Activated CD8-positive, alpha-beta memory T cell treated with anti-CD3 and anti-CD28 coated beads for 1 hour (primary cell): ENCODE data around the gene C2.
"Not testable (repeated sequence)": the region's sequence is repeated elsewhere in the genome, so short reads cannot be mapped to it uniquely, and the experiment has no call there.

Experiments
- DNase-seq, 2 donors: peaks; one replicate each; pipeline ENCODE4 v3.0.0-alpha.2; 2020; ENCODE audit warnings: low read depth in 1 of 2; ENCODE audit errors: extremely low read depth in 1 of 2

Gene C2

GRCh38 chr6:31898383-31899011 lies 29.0 kb upstream of the C2 start:
- DNase-seq, result no peak

DNA sequence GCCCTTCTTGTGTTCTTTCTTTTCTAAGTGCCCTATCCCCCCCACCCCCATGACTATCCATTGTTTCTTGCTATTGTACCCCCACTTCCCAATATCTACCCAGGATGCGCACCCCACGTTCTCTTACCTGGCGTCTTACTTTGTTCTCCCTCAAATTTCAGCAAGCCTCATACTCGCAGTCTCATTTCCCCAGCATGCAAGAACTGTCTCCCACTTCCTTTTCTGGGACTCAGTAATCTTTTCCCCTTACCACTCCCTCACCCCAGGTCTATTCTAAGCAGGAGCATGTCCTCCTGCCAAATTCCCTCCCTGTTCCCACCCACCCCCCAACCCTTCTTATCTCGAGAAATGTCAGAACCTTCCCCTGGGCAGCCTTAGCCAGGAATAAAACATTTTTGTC lies 28.3 kb upstream of the C2 start:
- DNase-seq, result no peak

DNA sequence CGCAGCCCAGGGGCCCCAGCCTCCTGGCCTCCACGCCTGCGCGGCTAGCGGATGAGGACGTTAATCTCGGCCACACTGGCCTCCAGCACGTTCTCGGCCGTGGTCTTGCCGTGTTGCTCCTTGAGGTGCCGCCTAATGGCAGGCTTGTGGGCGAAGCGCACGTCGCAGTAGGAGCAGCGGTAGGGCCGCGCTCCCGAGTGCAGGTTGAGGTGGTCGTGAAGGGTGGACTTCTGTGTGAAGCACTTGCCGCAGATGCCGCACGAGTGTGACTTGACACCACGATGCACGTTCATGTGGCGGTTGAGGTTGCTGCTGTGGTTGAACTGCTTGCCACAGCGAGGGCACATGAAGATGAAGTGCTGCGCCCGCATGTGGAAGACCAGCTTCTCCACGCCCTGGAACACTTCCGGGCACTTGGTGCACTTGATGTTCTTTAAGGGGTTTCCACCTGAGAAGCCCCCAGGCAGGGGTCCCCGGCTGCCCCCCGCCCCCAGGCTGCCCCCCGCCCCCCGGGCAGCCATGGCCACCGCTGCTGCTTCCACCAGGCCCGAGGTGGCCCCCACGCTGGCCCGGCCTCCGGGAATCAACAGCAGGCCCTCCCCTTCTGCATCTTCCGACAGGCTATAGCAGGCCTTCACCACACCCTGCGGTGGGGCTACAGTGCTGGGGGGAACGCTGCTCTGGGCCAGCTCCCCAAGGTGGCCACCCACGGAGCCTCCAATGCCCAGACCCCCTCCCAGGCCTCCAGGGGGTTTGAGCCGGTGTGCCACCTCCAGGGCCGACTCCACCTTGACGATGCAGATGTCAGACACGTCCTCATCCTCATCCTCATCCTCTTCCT lies 27.4 kb upstream of the C2 start:
- DNase-seq, result no peak

- no peak for DNase-seq
These were observed 26.6 kb upstream of the C2 start for GRCh38 chr6:31900917-31901414.

DNA sequence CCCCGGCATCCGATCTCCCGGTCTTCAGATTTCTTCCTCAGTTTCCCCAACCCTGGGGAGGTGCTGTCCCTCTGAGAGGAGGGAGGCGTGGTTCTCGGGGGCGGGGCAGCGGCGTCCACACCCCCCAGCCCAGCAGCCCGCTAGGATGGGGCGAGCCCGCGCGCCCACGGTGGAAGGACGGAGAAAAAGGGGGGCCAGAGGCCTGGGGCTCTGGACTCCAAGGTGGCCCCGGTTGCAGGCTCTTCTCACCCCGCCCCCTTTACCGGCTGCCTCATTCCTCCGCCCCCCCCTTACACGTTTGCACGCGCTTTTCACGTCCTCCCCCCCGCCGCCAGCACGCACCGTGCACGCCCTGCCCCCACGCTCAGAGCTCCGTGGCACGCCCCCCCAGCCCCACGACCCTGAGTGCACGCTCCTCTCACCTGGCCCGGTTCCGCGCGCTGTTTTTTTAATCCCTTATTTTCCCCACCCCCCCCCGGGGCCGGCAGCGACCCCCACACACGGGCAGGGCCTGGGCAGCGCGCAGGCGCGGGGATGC lies 26.0 kb upstream of the C2 start:
- DNase-seq, result peak; percentile 32 to 48

GRCh38 chr6:31901953-31902643 lies 25.4 kb upstream of the C2 start, which contains the start of gene ZBTB12:
Gene ZBTB12 (minus strand): TSS chr6:31902086. CDS start chr6:31901305, 781 bp downstream.
- peak; percentile 55 to 76 for DNase-seq

- no peak for DNase-seq
These were observed 23.6 kb upstream of the C2 start for GRCh38 chr6:31903957-31904356.

GRCh38 chr6:31905041-31905440 lies 22.5 kb upstream of the C2 start:
- DNase-seq, result no peak

- DNase-seq, result no peak
These were observed 21.4 kb upstream of the C2 start for GRCh38 chr6:31906122-31906521.

- DNase-seq, result not testable (repeated sequence)
These were observed 20.8 kb upstream of the C2 start for GRCh38 chr6:31906727-31907126.

GRCh38 chr6:31907158-31907813 lies 20.2 kb upstream of the C2 start:
- DNase-seq, result no peak

DNA sequence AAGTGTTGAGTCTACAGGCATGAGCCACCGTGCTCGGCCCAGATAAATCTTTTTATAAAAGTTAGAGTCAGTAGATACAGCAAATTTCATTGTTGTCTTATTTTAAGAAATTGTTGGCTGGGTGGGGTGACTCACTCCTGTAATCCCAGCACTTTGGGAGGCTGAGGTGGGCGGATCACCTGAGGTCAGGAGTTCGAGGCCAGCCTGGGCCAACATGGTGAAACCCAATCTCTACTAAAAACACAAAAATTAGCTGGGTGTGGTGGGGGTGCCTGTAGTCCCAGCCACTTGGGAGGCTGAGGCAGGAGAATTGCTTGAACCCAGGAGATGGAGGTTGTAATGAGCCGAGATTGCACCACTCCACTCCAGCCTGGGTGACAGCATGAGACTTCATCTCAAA lies 19.3 kb upstream of the C2 start:
- DNase-seq, result not testable (repeated sequence)

GRCh38 chr6:31908791-31909190 lies 18.7 kb upstream of the C2 start:
- no peak for DNase-seq

GRCh38 chr6:31909298-31909697 lies 18.2 kb upstream of the C2 start:
- DNase-seq, result not testable (repeated sequence)

- DNase-seq, result no peak
These were observed 15.5 kb upstream of the C2 start for GRCh38 chr6:31911826-31912585.

GRCh38 chr6:31915351-31915750 lies 12.2 kb upstream of the C2 start:
- DNase-seq, result no peak

DNA sequence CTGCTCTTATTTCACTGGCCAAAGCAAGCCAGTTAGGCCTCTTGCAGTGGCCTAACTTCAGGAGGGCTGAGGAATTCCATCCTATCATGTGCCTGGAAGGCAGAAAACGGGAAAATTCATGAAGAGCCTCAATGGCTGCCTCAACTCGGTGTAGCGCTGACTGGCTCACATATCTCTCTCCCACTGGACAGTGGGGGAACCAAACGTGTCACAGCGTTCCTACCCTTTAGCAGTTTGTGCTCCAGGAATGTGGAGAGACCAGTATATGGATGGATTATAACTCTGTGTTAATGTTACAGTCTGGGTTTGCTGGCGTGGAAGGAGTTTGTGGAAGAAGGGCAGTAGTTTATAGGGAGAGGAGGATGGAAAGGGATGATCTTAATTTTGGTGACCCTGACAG lies 11.8 kb upstream of the C2 start:
- DNase-seq, result no peak

DNA sequence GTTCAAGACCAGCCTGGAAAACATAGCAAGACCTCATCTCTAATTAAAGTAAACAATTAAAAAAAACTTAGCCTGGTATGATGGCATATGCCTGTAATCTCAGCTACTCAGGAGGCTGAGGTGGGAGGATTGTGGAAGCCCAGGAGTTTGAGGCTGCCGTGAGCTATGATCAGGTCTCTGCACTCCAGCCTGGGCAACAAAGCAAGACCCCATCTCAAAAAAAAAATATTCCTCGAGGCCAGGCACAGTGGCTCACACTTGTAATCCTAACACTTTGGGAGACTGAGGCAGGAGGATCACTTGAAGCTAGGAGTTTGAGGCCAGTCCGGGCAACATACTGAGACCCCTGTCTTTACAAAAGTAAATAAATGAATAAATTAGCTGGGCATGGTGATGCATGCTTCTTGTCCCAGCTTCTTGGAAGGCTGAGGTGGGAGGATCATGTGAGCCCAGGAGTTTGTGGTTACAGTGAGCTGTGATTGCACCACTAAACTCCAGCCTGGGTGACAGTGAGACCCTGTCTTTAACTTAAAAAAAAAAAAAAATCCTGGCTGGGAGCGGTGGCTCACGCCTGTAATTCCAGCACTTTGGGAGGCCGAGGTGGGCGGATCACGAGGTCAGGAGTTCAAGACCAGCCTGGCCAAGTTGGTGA lies 9.3 kb upstream of the C2 start:
- DNase-seq, result no peak

- no peak for DNase-seq
These were observed 7.8 kb upstream of the C2 start for GRCh38 chr6:31919624-31920303.
